Stimulated activated CD8-positive, alpha-beta memory T cell treated with anti-CD3 and anti-CD28 coated beads, Interleukin-15, amount 100 ng/mL, for 4 hours (primary cell): ENCODE data around the gene ANKRD24.
"Not testable (repeated sequence)": the region's sequence is repeated elsewhere in the genome, so short reads cannot be mapped to it uniquely, and the experiment has no call there.

Source experiments
- DNase-seq, 2 donors: peaks; one replicate each; pipeline ENCODE4 v3.0.0-alpha.2; 2020; ENCODE audit warnings: low read depth in 2 of 2

Gene ANKRD24

DNA sequence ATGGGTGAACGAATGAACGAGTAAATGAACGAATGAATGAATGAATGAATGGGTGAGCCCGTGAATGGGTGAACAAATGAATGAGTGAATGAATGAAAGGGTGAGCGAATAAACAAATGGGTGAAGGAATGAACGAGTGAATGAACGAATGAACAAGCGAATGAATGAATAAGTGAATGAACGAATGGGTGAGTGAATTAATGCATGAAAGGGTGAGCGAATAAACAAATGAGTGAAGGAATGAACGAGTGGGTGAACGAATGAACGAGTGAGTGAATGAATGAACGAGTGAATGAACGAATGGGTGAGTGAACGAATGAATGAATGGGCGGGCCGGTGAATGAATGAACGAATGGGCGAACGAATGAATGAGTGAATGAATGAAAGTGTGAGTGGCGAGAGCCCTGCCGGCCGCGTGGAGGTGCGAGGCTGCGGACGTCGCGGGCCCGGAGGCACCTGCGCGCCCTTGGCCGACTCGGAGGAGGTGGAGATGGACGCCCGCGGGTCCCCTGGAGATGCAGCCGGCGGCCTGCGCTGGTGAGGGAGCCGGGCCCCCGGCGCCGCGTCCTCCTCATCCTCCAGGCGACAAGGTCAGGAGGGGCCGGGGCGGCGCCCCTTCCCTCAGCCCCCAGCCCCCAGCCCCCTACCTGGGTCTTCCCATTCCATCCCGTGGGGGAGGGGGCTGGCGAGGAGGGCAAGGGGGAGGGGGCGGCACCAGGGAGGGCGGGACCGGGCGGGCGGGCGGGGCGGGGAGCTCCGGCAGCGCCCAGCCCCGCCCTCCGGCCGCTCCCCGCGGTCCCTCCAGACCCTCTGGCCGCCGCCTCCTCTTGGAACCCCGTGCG lies 15.4 kb downstream of the ANKRD24 start:
- DNase-seq = no peak

DNA sequence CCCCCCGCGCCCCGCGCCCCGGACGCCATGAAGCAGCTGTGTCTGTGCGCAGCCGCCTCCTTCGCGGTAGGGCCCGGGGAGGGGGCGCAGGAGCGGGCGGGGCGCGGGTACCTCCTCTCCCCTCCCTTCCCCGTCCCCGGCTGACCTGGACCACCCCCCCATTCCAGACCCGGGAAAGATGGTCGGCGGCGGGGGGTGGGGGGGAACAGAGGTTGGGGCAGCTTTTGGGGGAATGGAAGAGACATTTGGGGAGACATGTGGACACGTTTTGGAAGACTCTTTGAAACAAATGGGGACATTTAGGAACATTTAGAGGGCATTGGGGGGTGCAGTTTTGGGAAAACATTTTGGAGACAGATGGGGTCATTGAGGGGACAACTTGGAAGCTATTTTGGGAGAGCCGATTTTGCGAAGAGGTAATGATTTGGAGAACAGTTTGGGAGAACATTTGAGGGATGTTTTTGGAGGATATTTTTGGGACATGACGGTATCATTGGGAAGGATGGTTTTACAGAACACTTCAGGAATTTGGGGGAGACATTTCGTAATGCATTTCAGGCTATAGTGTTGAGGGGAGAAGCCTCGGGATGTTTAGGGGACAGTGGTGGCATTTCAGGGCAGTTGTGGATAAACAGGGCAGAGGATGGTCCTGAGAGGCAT lies 16.1 kb downstream of the ANKRD24 start:
- DNase-seq = no peak

DNA sequence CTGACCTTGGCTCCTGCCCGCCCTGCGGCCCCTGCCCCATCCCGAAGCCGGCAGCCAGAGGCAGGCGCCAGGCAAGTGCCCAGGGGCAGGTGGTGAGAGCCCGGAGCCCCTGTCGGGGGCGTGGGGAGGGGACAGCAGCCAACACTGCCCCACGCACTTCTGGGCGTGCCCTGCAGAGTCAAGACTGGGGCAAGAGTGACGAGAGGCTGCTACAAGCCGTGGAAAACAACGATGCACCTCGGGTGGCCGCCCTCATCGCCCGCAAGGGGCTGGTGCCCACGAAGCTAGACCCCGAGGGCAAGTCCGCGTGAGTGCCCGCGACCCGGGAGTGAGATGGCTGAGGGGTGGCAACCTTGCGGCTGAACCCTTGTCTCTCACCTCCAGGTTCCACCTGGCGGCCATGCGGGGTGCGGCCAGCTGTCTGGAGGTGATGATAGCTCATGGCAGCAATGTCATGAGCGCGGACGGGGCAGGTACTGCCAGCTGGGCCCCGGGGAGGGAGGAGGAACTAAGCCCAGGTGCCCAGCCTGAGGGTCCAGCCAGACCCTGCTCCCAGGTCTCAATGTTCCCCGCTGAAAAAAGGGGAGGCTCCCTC lies 17.3 kb downstream of the ANKRD24 start:
- no peak for DNase-seq

DNA sequence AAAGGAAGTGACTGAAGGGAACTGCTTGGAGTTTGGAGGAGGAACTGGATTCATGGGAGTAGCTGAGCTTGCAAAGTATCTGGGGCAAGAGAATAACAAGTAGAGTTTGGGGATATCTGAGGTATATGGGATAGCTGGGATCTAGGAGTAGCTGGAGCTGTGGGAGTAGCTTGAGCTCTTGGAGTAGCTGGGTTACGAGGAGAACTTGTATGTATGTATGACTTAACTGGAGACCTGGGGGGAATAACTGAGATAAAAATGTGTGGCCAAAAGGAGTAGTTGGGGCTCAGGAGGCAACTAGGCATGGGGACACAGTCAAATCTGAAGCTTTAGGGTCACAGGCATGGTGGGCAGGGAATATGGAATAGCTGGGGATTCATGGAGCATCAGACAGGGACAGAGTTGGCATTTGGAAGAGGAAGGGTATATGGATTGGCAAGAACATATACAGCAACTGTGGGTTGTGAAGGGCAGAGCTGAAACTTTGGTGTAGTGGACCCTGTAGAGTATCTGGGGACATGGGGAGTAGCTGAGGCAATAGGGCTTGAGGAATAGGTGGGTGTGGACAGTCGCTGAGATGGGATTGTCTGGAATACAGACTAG lies 18.6 kb downstream of the ANKRD24 start:
- no peak for DNase-seq

DNA sequence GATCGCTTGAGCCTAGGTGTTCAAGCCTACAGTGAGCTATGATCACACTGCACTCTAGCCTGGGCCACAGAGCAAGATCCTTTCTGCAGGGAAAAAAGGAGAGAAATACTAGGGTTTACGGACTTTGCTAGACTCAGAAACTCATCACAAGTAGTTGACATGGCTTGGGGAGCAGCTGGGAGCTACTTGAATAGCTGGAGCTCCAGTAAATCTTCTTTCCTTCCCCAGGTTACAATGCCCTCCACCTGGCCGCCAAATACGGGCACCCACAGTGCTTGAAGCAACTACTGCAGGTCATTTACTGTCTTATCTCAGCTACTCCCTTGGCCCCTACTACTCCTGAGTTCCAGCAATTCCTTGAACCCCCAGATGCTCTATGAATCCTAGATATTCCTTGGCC lies 19.3 kb downstream of the ANKRD24 start:
- DNase-seq = no peak

DNA sequence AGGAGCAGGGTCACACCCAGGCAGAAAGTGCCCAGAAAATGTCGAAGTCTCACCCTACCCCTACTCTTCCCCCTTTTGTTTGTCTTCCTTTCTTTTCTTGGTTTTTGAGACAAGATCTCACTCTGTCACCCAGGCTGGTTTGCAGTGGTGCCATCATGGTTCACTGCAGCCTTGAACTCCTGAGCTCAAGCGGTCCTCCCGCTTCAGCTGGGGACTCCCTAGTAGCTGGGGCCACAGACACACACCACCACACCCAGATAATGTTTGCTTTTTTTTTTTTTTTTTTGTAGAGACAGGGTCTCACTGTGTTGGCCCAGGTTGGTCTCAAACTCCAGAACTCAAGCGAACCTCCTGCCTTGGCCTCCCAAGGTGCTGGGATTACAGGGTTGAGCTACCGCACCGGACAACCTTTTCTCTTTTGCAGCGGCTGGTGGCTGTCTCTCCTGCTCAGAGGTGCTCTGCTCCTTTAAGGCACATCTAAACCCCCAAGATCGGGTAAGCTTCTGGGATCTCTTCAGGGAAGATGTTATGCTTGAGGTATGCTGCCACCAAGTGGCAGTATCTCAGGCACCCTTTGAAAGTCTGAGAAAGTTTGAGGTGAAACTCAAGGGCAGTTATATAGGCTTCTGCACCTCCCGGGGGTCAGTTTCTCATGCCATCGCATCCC lies 24.5 kb downstream of the ANKRD24 start:
- no peak for DNase-seq

DNA sequence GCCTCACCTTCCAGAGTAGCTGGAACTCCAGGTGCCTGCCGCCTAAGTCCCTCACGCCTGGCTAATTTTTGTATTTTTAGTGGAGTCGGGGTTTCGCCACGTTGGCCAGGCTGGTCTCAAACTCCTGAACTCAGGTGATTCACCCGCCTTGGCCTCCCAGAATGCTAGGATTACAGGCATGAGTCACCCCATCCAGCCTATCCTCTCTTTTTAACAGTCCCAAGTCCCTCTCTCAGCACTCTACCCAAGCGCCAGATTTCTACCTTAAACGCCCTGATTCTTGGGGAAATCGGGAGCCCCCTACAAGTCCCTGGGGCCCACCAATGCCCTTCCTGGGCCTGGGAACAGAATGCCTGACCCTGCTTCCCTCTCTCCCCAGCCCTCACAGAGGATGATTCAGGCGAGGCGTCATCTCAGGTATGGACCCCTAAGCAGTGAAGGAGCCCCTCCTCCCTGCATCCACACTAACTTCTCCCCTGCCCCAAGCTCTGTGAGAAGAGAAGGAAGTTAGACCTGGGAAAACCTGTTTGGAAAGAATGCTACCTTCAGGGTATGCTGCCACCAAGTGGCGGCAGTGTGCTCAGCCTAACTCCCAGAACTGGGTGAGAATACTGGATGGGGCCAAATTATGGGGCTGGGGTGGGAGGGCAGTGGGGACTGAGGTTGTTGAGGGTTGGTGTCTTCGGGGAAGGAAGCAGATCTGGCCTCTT lies 26.1 kb downstream of the ANKRD24 start:
- no peak for DNase-seq

DNA sequence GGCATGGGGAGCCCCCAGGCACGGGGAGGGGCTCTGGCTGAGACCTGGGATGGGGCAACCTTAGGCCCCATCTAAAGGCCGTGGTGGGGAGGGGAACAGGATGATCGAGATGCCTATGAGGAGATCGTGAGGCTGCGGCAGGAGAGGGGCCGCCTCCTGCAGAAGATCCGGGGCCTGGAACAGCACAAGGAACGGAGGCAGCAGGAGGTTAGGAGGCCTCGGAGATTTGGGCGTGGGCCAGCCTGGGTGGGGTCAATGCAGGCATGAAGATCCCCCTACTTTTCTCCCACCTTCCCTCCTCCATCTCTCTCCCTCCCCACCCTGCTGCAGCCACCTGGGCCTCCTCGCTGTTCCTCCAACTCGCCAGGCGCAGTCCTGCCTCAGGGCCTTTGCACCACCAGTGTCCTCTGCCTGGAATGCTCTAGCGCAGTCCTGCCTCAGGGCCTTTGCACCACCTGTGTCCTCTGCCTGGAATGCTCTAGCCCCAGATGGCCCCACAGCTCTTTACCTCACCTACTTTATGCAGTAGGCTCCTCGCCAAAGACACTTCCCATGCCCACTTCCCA lies 27.8 kb downstream of the ANKRD24 start:
- DNase-seq = no peak

DNA sequence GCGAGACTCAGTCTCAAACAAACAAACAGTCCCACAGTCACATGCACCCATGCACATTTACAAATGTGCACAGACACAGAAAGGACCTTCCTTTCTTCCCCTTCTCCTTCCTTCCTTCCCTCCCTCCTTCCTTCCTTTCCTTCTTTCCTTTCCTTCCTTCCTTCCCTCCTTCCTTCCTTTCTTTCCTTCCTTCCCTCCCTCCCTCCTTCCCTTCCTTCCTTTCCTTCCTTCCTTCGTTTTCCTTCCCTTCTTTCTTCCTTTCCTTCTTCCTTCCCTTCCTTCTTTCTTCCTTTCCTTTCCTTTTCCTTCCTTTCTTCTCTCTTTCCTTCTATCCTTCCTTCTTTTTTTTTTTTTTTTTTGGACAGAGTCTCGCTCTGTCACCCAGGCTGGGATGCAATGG lies 30.6 kb downstream of the ANKRD24 start:
- no peak for DNase-seq

DNA sequence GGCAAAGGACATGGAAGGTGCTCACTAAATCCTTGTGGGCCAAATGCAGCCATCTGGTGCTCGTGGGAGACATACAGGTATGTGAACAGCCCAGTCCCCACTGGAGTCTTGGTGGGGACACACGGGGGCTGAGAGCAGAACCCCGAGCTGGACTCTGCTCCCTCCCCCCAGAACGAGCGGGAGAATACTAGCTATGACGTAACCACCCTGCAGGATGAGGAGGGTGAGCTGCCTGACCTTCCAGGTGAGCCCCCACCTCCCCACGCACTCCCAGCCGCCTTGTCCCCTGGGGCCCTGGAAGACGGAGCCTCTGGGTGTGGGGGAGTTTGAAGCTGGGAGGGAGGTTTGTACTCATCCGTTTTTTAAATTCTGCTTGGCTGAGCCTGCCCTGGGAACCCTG lies 33.3 kb downstream of the ANKRD24 start:
- DNase-seq = no peak

DNA sequence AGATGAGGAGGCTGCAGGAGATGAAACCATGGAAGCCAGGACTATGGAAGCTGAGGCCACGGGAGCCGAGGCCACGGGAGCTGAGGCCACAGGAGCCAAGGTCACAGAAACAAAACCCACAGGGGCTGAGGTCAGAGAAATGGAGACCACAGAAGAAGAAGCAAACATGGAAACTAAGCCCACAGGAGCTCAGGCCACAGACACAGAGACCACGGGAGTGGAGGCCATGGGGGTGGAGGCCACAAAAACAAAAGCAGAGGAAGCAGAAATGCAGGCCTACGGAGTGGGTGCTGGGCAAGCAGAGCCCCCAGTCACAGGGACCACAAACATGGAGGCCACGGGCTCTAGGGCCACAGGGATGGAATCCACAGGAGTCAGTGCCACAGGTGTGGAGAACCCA lies 34.4 kb downstream of the ANKRD24 start:
- no peak for DNase-seq

DNA sequence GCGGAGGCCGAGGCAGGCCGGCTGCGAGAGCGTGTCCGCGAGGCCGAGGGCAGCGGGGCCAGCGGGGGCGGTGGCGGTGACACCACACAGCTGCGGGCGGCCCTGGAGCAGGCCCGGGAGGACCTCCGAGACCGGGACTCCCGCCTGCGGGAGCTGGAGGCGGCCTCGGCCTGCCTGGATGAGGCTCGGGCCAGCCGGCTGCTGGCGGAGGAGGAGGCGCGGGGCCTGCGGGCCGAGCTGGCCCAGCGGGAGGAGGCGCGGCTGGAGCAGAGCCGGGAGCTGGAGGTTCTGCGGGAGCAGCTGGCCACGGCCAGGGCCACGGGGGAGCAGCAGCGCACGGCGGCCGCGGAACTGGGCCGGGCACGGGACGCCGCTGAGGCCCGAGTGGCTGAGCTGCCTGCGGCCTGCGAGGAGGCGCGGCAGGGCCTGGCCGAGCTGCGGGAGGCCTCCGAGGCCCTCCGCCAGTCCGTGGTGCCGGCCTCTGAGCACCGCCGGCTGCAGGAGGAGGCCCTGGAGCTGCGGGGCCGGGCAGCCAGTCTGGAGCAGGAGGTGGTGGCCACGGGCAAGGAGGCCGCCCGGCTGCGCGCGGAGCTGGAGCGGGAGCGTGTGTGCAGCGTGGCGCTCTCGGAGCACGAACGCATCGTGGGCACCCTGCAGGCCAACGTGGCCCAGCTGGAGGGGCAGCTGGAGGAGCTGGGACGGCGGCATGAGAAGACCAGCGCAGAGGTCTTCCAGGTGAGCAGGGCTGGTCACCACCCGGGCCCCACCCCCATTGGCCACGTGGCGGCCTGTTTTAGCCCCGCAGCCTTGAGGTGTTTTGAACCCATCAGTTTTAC lies 35.2 kb downstream of the ANKRD24 start:
- no peak for DNase-seq

DNA sequence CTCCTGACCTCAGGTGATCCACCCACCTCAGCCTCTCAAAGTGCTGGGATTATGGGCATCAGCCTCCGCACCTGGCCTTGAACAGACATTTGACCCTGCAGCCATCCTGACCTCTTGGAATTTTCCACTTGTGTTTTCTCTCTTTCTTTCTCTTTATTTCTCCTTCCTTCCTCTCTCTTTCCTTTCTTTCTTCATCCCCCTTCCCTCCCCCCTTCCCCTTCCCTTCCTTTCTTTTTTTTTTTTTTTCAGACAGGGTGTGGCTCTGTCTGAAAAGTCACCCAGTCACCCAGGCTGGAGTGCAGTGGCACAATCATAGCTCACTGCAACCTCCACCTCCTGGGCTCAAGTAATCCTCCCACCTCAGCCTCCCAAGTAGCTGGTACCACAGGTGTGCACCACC lies 36.0 kb downstream of the ANKRD24 start:
- DNase-seq = not testable (repeated sequence)

DNA sequence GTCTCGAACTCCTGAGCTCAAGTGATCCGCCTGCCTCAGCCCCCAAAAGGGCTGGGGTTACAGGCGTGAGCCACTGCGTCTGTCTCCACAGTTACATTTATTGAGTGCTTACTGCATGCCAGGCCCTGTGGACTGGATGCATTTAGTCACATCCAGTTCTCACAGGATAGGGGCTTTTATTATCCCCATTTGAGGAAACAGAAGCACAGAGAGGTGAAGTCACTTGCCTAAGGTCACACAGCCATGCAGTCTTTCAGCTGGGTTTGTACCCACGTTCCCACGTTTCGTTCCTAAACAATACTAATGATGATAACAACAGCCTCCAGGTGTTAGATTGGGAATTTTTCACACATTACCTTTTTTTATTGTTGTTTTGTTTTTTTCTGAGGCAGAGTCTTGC lies 37.7 kb downstream of the ANKRD24 start:
- DNase-seq = no peak

DNA sequence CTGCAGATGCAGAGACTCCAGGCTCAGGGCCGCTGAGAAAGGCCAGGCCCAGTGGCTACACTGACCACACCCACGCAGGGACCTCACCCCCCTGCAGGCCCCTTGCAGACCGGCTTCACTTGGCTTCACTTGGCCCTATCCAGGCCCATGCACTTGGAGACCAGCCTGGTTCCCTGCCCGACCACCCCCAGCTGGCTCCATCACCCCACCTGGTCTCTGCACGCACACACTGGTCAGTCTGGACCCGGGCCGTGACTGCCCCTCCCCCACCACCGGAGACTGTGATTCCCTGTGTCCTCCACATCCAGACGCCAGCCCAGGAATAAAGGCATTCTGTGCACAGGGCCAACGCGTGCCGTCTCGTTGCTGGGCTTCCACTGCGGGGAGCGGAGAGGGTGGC lies 42.0 kb downstream of the ANKRD24 start:
- DNase-seq = no peak

DNA sequence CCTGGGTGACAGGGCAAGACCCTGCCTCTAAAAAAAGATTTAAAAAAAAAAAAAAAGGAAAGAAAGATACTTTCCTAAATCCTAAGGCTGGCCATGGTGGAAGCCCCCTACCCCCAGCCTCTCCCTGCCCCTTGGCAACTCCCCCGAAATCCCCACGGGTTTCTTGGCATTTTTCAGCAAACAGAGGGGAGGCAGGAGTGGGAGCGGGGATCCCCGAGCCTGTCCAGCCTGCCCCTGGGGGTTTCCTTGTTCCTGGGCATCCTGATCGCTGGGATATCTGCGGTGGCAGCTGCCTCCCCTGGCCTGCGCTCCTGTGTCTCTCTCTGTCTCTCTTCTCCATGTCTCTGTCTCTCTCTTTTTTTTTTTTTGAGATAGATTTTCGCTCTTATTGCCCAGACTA lies 43.4 kb downstream of the ANKRD24 start:
- DNase-seq = no peak

DNA sequence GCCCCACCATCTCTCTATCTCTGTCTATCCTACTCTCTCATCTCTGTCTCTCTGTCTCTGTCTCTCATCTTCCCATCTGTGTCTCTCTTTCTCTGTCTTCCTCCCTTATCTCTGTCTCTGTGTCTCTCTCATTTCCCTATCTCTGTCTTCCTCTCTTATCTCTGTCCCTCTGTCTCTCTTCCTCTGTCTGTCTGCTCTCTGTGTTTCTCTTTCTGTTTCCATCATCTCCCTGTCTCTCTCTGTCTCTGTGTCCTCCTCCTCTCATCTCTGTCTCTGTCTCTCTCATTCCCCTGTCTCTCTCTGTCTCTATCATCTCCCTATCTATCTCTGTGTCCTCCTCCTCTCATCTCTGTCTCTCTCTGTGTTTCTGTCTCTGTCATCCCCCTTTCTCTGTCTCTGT lies 45.3 kb downstream of the ANKRD24 start:
- no peak for DNase-seq

DNA sequence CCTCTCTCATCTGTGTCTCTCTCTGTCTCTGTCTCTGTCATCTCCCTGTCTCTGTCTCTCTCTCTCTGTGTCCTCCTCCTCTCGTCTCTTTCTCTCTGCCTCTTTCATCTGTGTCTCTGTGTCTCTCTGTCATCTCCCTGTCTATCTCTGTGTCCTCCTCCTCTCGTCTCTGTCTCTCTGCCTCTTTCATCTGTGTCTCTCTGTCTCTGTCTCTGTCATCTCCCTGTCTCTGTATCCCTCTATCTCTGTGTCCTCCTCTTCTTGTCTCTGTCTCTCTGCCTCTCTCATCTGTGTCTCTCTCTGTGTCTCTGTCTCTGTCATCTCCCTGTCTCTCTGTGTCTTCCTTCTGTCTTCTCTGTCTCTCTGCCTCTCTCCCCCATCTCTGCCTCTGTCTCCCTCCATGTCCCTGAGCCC lies 46.3 kb downstream of the ANKRD24 start:
- no peak for DNase-seq

DNA sequence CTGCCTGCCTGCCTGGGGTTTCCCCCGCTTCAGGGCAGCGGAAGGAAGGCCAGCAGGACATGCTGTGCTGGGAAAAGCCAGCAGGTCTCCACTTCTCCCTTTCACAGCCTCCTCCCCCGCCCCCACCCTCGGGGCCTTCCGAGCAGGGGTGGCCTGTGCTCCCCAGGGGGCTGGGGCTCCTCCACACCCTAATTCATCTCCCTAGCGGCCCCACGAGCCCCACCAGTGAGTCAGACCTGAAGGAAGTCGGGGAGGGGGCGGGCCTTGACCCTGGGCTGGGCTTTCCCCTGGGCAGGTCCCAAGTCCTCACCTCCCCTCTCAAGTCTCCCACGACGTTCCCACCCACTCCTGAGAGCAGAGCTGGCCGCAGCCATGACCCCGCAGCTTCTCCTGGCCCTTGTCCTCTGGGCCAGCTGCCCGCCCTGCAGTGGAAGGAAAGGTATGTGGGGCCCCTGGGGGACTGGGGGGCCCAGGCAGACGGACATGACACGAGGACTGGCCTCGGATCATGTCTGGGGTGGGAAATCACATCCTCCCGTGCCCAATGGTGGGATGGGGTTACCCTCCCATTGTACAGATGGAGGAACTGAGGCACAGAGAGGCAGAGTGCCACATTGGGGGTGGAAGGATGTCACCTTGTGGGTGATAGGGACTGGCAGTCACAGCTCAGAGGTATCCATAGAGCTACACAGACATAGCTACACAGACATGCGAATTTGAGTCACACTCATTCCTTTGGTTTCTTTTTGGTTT lies 46.9 kb downstream of the ANKRD24 start, which contains the start of gene EBI3:
Gene EBI3 (plus strand): TSS at position 345 of the 753 bp plus-strand sequence. CDS start 28 bp downstream, at position 373.
- peak in 1 of 2 donors; percentile 27 for DNase-seq
